ENCODE measurements around the gene TREML2. TPM values are rescaled to one million over a fixed set of nuclear protein-coding genes. Genes with fewer than 3 reads are reported as not detected.

TREML2 gene
- total and polyA plus RNA-seq, 8 donors: 0.16 to 3.2 (median 0.27) TPM

DNA sequence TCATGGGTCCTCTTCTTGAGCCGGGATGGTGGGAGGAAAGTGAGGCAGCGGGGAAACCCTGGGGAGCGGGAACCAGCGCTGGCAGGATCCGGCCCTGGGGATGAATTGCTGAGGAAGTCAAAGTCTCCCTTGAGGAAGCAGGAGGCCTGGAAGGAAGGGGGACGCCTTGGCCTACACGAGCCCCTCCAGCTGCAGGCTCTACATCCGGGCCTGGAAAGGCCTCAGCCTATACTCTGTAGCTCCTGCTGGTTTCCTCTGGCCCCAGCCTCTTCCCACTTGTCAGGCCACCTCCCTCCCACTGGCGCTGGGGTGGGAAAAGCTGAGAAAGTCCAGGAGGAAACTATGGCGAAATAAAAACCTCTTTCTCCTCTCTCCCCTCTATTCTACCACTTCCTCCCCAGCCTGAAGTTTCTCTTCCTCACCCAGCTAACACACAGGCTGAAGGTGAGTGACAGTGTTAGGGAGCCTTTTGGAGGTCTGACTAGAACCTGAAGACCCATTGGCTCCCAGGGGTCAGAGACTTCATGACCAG lies 14.9 kb downstream of the TREML2 start:
- H3K9me3 ChIP-seq: peaks cover 0 to 12% of the 10 kb centered on the region in 2 donors
- H3K27ac ChIP-seq: peak overlapping the region in 1 of 2 donors; percentile 55
- H3K4me1 ChIP-seq: peaks cover 0 to 28% of the 10 kb centered on the region in 2 donors
- TF ChIP-seq, protein P1, sequence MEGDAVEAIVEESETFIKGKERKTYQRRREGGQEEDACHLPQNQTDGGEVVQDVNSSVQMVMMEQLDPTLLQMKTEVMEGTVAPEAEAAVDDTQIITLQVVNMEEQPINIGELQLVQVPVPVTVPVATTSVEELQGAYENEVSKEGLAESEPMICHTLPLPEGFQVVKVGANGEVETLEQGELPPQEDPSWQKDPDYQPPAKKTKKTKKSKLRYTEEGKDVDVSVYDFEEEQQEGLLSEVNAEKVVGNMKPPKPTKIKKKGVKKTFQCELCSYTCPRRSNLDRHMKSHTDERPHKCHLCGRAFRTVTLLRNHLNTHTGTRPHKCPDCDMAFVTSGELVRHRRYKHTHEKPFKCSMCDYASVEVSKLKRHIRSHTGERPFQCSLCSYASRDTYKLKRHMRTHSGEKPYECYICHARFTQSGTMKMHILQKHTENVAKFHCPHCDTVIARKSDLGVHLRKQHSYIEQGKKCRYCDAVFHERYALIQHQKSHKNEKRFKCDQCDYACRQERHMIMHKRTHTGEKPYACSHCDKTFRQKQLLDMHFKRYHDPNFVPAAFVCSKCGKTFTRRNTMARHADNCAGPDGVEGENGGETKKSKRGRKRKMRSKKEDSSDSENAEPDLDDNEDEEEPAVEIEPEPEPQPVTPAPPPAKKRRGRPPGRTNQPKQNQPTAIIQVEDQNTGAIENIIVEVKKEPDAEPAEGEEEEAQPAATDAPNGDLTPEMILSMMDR (IDR thresholded peaks at IDR 0.05): no peak
- H3K36me3 ChIP-seq: no peaks in the 10 kb centered on the region
- ATAC-seq: no peak
- H3K4me3 ChIP-seq: no peak overlapping the region
- intact Hi-C loops (cut with DNase I): no loop called here
- H3K27me3 ChIP-seq: peaks cover 0 to 11% of the 10 kb centered on the region in 2 donors
- no peak for DNase-seq

DNA sequence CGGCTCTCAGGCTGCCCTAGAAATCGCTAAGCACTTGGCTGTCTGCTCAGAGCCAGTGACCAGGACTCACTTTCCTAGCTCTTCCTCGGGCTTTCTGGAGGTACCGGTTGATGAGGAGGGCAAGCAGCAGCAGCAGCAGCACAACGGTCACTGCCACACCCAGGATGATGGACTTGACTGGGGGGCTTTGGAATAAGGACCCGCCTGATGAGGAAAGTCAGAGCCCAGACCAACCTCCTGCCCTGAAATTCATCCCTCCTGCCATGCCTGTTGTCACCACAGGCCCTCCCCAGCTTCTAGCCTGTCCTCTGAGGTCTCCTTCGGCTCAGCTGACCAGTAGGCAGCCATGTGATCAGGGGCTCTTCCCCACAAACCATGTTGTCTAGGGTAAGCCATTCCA lies 16.2 kb downstream of the TREML2 start:
- H3K27me3 ChIP-seq: peaks cover 4 to 21% of the 10 kb centered on the region in 2 donors
- peaks cover 0 to 6% of the 10 kb centered on the region in 2 donors for H3K9me3 ChIP-seq
- DNase-seq: no peak
- no peaks in the 10 kb centered on the region for H3K36me3 ChIP-seq
- TF ChIP-seq, protein P1 (IDR thresholded peaks at IDR 0.05): no peak
- intact Hi-C loops (cut with DNase I): no loop called here
- H3K4me1 ChIP-seq: peaks cover 0 to 28% of the 10 kb centered on the region in 2 donors
- no peak for ATAC-seq
- no peak overlapping the region for H3K27ac ChIP-seq
- H3K4me3 ChIP-seq: no peak overlapping the region

DNA sequence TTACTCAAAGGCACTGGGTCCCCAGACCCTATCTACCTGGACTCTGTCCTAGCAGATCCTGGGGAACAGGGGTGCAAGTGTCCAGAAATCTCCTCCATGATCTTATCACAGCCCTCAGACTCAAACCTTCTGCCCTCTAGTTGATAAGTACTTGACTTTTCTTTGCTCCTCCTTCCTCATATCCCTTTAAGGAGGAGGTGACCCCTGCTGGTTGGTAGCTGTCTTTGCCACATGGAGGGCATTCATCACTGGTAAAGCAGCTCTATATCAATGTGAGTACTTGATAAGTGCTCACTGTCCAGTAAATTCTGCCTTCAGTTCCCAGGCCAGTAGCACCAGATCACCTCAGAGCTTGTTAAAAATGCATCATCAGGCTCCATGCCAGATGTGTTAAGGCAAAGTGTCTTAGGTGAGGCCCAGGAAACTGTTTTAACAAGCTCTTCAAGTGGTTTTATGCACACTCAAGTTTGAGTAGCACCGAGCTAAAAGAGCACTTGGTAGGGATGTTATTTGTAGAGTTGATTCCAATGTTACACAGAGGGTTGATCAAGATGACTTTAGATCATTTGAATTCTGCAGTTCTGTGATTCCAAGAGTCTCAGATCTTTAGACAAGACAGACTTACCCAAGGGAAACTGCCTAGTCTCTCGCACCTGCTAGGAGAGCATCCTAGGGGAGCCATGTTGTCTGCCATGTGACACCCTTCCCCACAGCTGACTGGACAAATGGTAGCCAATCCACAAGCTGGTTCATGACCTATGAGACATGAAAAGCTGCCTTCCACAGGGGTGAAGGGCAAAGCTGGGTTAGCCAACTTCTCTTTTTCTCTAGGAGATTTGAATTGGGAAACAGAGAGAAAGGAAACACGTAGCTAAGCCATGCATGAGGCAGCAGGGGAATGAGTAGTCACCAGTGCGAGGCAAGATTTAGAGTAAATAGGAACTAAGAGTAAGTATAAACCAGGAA lies 18.6 kb downstream of the TREML2 start:
- Histone ChIP-seq H3K4me1 (peaks cover 0 to 28% of the 10 kb centered on the region in 2 donors), H3K27ac (peak overlapping the region; percentile 69 to 94), H3K4me3 (no peak overlapping the region), H3K9me3 (no peaks in the 10 kb centered on the region), H3K27me3 (peaks cover 4 to 33% of the 10 kb centered on the region in 2 donors), H3K36me3 (no peaks in the 10 kb centered on the region)
- ATAC-seq: peak; percentile 86
- intact Hi-C loops (cut with DNase I): no loop called here
- DNase-seq: peak in 3 of 4 donors; percentile 20 to 50 (median 42)
- TF ChIP-seq, protein P1 (IDR thresholded peaks at IDR 0.05): peak in 1 of 2 donors; percentile 58

DNA sequence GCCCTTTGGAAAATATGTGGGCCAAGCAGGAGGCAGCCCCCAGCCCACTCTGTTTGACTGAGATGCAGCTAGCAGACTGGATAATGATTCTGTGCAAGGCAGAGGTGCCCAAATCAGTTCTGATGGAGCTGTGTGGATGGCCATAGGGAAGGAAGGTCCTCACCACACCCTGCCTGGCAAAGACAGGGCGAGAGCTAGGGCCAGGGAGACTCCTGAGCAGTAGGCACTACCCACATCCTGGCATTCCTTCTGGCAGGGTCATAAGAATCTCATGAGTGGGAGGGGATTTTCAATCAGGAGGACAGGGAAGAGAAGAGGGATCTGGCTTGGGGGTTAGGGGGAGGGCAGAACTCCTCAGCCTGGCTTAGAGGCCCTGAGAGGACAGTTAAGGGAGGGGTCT lies 19.4 kb downstream of the TREML2 start:
- no peak for DNase-seq
- no peak for ATAC-seq
- Histone ChIP-seq H3K27ac (no peak overlapping the region), H3K9me3 (no peaks in the 10 kb centered on the region), H3K27me3 (peaks cover 4 to 40% of the 10 kb centered on the region in 2 donors), H3K4me1 (peaks cover 0 to 28% of the 10 kb centered on the region in 2 donors), H3K4me3 (no peak overlapping the region), H3K36me3 (no peaks in the 10 kb centered on the region)
- TF ChIP-seq, protein P1 (IDR thresholded peaks at IDR 0.05): no peak
- intact Hi-C loops (cut with DNase I): no loop called here

DNA sequence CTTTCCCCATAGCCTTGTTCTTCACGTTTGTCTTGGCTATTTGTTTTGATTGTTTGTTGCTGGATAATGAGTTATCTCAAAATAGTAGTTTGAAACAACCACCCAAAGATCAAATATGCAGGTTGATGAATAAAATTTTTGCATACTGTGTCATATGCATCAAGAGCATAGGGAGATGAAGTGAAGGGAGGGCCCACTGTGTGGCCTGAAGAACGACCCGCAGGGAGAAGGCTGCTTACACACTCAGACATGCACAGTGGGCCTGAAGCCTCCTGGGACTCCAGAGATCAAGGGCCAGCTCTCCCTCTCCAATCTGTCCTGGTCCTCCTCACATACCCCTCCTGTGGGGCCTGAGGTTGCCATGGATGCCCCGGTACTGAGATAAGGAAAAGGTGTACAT lies 21.8 kb downstream of the TREML2 start:
- Histone ChIP-seq H3K4me1 (peaks cover 0 to 19% of the 10 kb centered on the region in 2 donors), H3K36me3 (no peaks in the 10 kb centered on the region), H3K27me3 (peaks cover 4 to 31% of the 10 kb centered on the region in 2 donors), H3K9me3 (no peaks in the 10 kb centered on the region), H3K27ac (no peak overlapping the region), H3K4me3 (no peak overlapping the region)
- TF ChIP-seq, protein P1 (IDR thresholded peaks at IDR 0.05): no peak
- ATAC-seq: no peak
- intact Hi-C loops (cut with DNase I): no loop called here
- DNase-seq: no peak
